Transverse colon (tissue), 4 donors: ENCODE data around the gene LNX1. TPM values are rescaled to one million over a fixed set of nuclear protein-coding genes. Genes with fewer than 3 reads are reported as not detected.

Source experiments
- DNase-seq: peaks from one replicate; pipeline ENCODE4 v3.0.0-alpha.2; 2019
- H3K27ac ChIP-seq, 4 donors: fragments of 200-600 bp; sonication (generic); 2 replicates each; pipeline ENCODE4 v1.5.1; 2016 to 2018; ENCODE audit warnings: inconsistent platforms in 4 of 4
- H3K27me3 ChIP-seq: fragments of 200-600 bp; sonication (generic); 2 replicates; pipeline ENCODE4 v1.5.1; 2017; ENCODE audit warnings: inconsistent platforms
- H3K36me3 ChIP-seq, 4 donors: fragments of 200-600 bp; sonication (generic); 2 replicates each; pipeline ENCODE4 v1.5.1; 2017 to 2019; ENCODE audit warnings: inconsistent platforms in 4 of 4
- H3K4me1 ChIP-seq, 4 donors: fragments of 200-600 bp; sonication (generic); 2 replicates each; pipeline ENCODE4 v1.5.1; 2017 to 2020; ENCODE audit warnings: inconsistent platforms in 4 of 4
- H3K4me3 ChIP-seq, 4 donors: fragments of 200-600 bp; sonication (generic); 1 replicate in 1 of 4; 2 replicates in 3 of 4; pipeline versions ENCODE4 v1.5.1 to v1.6.1; 2017 to 2019; ENCODE audit warnings: inconsistent platforms in 4 of 4
- H3K9me3 ChIP-seq, 2 donors: fragments of 200-600 bp; sonication (generic); 2 replicates each; pipeline ENCODE4 v1.5.1; 2017 to 2019; ENCODE audit warnings: inconsistent platforms in 2 of 2
- EP300 ChIP-seq: sonication (generic); formaldehyde crosslinking; IDR thresholded peaks from one replicate; pipeline ENCODE4 v1.6.1; 2017; ENCODE audit warnings: antibody characterized with exemption, low read depth
- POLR2A ChIP-seq: fragments of 450-650 bp; IDR thresholded peaks from one replicate; pipeline ENCODE4 v1.6.1; 2016; ENCODE audit warnings: antibody characterized with exemption, mild to moderate bottlenecking, moderate library complexity
- POLR2AphosphoS5 ChIP-seq, 3 donors: sonication (generic); formaldehyde crosslinking; IDR thresholded peaks; one replicate each; pipeline ENCODE4 v1.6.1; 2016; ENCODE audit warnings: antibody characterized with exemption in 3 of 3
- WGBS, 2 donors: methylation state at CpG; one replicate each; pipeline ENCODE4 v1.1.5; 2018; ENCODE audit warnings: low coverage in 1 of 2; 5-methylcytosine and 5-hydroxymethylcytosine counted together
- in situ Hi-C, 4 donors: fragments of 200-750 bp; cut with MboI; loops; one replicate each; pipeline versions ENCODE4 v1.15.0 to v1.15.1; 2017; ENCODE audit warnings: low sequenced_read_pairs in 3 of 4, low pct_ligation_motif_present in 1 of 4, low pct_unique_long_range_greater_than_20kb in 1 of 4
- intact Hi-C: fragments of 100-400 bp; cut with DNase I; formaldehyde crosslinking; loops from one replicate; pipeline ENCODE4 v1.15.1; 2023; ENCODE audit warnings: low total_unique reads
- total RNA-seq, 4 donors: library from RNA; depleted of rRNA; stranded (reverse); fragments of >200 nt; gene quantifications; one replicate each; pipeline ENCODE4 v1.1.0, GENCODE V29; 2016
- TF ChIP-seq, protein P1 (sequence below), 5 experiments: fragments of 200-600 bp in 3 of 5; fragments of 450-650 bp in 2 of 5; sonication (generic) in 3 of 5; IDR thresholded peaks; 1 replicate in 2 of 5; 2 replicates in 3 of 5; pipeline ENCODE4 v1.5.1; 2016 to 2017; ENCODE audit warnings: antibody characterized with exemption in 5 of 5, inconsistent platforms in 3 of 5, mild to moderate bottlenecking in 2 of 5, moderate library complexity in 1 of 5

LNX1 gene
- total RNA-seq, 4 donors from 2014 or later = 2.6 to 35.5 (median 18.1) TPM

DNA sequence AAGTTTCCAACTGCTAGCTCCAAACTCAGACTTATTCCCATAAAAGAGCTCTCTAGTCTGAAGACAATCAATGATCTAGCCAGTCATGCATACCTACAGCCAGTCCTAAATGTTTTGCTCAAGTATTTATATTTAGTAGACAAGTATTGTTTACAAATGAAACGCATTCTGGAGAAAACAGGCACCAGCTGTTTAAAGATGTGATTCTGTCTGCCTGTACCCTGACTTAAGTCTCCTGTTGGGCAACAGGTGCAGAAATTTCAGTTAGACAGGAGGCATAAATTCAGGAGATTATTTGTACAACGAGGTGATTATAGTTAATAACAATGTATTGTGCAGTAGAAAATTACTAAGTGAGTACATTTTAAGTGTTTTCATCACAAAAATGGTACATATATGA, 28.9 kb downstream of the LNX1 start:
- Histone ChIP-seq H3K36me3 (no peaks in the 10 kb centered on the region), H3K27me3 (no peaks in the 10 kb centered on the region), H3K27ac (no peak overlapping the region), H3K4me3 (no peak overlapping the region), H3K9me3 (no peaks in the 10 kb centered on the region), H3K4me1 (no peaks in the 10 kb centered on the region)
- in situ Hi-C loops = no loop called here
- intact Hi-C loops = no loop called here
- WGBS, 2 donors = 43 to 67% methylated on average over 2 of the region's 2 CpGs
- TF ChIP-seq, protein P1, sequence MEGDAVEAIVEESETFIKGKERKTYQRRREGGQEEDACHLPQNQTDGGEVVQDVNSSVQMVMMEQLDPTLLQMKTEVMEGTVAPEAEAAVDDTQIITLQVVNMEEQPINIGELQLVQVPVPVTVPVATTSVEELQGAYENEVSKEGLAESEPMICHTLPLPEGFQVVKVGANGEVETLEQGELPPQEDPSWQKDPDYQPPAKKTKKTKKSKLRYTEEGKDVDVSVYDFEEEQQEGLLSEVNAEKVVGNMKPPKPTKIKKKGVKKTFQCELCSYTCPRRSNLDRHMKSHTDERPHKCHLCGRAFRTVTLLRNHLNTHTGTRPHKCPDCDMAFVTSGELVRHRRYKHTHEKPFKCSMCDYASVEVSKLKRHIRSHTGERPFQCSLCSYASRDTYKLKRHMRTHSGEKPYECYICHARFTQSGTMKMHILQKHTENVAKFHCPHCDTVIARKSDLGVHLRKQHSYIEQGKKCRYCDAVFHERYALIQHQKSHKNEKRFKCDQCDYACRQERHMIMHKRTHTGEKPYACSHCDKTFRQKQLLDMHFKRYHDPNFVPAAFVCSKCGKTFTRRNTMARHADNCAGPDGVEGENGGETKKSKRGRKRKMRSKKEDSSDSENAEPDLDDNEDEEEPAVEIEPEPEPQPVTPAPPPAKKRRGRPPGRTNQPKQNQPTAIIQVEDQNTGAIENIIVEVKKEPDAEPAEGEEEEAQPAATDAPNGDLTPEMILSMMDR (IDR thresholded peaks at IDR 0.05) = no peak
- TF ChIP-seq POLR2AphosphoS5 (IDR thresholded peaks at IDR 0.05) (no peak), EP300 (no peak), POLR2A (no peak)
- no peak for DNase-seq

DNA sequence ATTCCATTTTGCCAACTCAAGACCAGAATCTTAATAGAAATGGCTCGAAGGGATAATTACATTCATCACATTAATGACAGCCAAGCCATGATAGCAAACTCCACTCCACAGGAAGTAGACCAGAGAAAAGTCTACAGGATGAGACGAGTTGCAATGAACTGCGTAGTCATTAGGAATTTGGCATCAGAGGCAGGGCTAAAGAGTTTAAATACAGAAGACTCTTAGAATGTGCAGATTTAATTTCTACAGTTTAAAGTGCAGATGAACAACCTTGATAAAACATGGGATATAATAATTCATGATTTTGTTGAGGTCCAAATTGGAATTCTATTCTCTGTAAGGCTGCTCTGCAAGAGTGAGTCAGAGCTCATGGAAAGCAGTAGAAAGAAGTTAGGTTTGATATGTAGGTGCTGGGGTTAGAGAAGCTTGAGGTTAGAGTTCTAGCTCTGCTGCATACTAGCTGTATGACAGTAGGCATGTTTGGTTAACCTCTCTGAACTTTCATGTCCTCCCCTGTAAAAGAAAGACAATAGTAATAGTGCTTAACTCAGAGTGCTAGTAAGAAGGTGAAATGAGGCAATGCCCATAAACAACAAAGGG, 32.2 kb downstream of the LNX1 start:
- intact Hi-C loops = no loop called here
- WGBS, 2 donors = 71 to 94% methylated on average over 3 of the region's 3 CpGs
- no peak overlapping the region for H3K4me3 ChIP-seq

DNA sequence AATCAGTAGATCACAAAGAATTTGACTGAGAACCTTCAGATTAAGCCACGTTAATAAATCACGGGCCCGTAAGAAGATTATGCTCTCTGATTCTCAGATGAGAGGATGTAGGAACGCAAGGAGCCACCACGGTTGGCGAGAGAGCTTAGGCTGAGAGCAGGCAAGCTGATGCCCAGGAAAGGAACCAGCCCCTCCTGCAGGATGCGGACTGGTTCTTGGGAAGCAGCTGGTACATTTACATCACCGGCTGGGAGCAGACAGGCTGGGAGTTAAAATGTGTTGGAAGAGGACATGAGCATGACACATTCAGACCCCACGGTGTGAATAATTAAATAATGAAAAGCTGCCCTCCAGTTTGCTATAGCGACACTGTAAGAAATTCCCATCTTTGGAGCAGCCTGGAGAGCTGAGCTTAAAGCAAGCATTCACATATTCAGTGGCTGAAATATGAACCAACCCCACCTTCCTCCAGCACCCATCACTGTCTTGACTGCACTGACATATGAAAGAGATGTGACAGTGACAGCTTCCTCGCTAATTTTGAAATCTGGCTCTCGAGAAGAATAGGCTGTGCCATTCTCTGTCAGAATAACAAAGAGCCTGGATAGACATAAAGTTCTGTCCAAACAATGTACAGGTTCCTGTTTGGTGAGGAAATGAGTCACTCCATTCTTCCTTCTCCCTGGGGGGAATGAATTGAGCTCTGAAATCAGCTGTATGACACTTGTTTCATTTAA, 33.1 kb downstream of the LNX1 start:
- no peaks in the 10 kb centered on the region for H3K9me3 ChIP-seq
- WGBS, 2 donors = 87 to 100% methylated on average over 4 to 12 of the region's 12 CpGs
- H3K27ac ChIP-seq = no peak overlapping the region
- TF ChIP-seq EP300 (no peak), POLR2A (no peak), POLR2AphosphoS5 (IDR thresholded peaks at IDR 0.05) (no peak)
- TF ChIP-seq, protein P1 (IDR thresholded peaks at IDR 0.05) = no peak
- H3K4me3 ChIP-seq = no peak overlapping the region
- no peaks in the 10 kb centered on the region for H3K27me3 ChIP-seq
- intact Hi-C loops (no loop called here), in situ Hi-C loops (no loop called here)
- peaks cover 0 to 2% (median 0%) of the 10 kb centered on the region in 4 donors for H3K4me1 ChIP-seq
- H3K36me3 ChIP-seq = no peaks in the 10 kb centered on the region
- DNase-seq = no peak

More for the DNA sequence above, 32.2 kb downstream of the LNX1 start:
- TF ChIP-seq, protein P1 (IDR thresholded peaks at IDR 0.05) = no peak
- TF ChIP-seq EP300 (no peak), POLR2AphosphoS5 (IDR thresholded peaks at IDR 0.05) (no peak), POLR2A (no peak)
- Histone ChIP-seq H3K36me3 (no peaks in the 10 kb centered on the region), H3K27me3 (no peaks in the 10 kb centered on the region), H3K4me1 (peaks cover 0 to 2% (median 0%) of the 10 kb centered on the region in 4 donors), H3K27ac (no peak overlapping the region), H3K9me3 (no peaks in the 10 kb centered on the region)
- in situ Hi-C loops = no loop called here
- no peak for DNase-seq

DNA sequence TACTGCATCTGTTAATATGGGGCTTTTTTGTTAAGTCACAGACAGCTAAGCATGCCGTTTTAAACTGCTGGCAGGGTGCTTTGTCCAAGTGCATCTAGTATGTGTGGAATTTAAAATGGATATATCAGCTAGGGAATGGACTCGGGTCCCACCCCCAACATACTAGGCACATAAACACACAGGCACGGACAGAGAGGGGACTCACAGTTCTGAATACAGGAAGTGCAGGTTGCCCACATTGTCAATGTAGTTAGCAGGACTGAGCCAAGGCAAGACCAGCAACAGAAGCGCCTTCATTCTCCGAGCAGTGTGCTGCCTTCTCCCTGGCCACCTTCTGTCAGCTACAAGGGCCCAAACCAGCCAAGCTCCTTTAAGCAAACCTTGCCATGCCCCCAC, 33.6 kb downstream of the LNX1 start:
- no peaks in the 10 kb centered on the region for H3K9me3 ChIP-seq
- H3K4me3 ChIP-seq = no peak overlapping the region
- peaks cover 0 to 2% (median 0%) of the 10 kb centered on the region in 4 donors for H3K4me1 ChIP-seq
- WGBS, 2 donors = 39 to 71% methylated on average over 3 to 5 of the region's 5 CpGs
- no peaks in the 10 kb centered on the region for H3K27me3 ChIP-seq
- H3K27ac ChIP-seq = no peak overlapping the region
- no peak for DNase-seq
- no peaks in the 10 kb centered on the region for H3K36me3 ChIP-seq
- in situ Hi-C loops = no loop called here
- TF ChIP-seq, protein P1 (IDR thresholded peaks at IDR 0.05) = no peak
- TF ChIP-seq POLR2AphosphoS5 (IDR thresholded peaks at IDR 0.05) = no peak
- TF ChIP-seq EP300 = no peak
- no peak for TF ChIP-seq POLR2A
- intact Hi-C loops = no loop called here
